Activated CD4-positive, alpha-beta T cell treated with anti-CD3 and anti-CD28 coated beads, Interleukin-2, amount 50 U/mL, for 4 hours (primary cell): ENCODE results near the gene CCDC178.

Source experiments
- DNase-seq, 2 experiments: peaks; one replicate each; pipeline ENCODE4 v3.0.0-alpha.2; 2020

Gene CCDC178

DNA sequence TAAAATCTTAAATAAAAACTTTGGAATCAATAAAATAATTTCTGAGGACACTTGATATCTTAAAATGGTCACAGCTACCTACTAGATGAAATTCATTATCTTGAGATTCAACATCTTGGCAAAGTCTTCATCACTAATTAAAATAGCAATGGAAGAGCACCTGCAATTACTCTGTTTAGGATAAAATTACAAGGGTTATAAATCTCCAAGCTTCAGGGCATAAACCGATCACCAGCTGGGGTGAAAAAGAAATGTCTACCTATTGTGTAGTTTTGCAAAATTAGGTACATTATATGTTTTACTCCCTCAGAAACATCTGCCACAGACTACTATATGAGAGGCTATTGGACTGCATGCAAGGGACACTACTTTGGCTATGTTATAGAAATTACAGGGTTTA is 327.1 kb downstream of the CCDC178 start:
- no peak for DNase-seq

DNA sequence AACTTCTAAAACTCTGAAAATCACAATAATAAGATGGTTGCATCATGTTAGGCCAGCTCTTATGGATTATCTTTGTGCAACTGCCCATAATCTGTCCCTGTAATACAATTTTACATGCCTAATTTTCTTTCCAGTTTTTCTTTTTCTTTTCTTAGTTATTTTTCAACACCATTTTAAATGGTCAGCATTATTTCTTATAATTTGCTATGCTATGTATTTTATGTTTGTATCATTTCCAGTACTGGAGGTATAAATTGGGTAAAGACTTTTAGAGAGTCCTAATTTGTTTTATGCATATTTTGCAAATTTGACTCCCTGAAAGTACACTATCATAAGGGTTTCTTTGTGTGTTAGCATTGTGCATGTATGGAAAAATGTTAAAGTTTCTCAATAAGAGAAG is 333.0 kb downstream of the CCDC178 start:
- DNase-seq = no peak

- DNase-seq = no peak
Measured at GRCh38 chr18:33101316-33101715, 339.2 kb downstream of the CCDC178 start.

- DNase-seq = no peak
Measured at GRCh38 chr18:33099626-33100025, 340.9 kb downstream of the CCDC178 start.

DNA sequence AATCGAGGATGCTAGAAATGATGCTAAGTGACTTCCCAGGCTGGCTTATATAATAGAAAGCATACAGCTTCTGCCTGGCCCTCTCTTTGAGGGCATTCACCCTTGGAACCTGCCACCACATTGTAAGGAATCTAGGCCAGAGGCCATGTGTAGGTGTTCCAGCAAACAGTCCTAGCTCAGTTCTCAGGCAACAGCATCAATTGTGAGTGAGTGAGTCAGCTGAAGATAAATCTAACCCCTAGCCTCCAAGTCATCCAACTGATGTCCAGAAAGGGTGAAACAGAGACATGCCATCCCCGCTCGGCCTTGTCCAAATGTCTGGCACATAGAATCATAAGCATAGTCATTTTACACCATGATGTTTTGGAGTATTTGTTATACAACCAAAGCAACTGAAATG is 343.4 kb downstream of the CCDC178 start:
- no peak for DNase-seq

DNA sequence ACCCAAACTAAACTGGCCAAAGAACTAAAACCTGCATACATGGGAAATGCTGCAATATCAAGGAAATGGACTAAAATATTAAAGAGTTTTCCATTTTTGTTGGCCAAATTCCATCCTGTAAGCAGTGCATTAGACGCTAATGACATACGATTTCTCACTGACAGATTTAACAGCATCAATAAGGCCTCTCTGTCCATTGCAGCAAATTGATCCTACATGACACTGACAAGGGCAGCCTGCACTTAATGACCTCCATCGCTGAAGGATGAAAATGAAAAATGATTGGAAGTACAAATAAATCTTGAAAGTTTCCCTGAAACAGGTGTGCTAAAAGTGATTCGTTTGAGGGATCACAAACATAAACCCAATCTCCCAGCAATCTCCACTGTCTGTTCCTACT is 350.1 kb downstream of the CCDC178 start:
- DNase-seq = no peak

DNA sequence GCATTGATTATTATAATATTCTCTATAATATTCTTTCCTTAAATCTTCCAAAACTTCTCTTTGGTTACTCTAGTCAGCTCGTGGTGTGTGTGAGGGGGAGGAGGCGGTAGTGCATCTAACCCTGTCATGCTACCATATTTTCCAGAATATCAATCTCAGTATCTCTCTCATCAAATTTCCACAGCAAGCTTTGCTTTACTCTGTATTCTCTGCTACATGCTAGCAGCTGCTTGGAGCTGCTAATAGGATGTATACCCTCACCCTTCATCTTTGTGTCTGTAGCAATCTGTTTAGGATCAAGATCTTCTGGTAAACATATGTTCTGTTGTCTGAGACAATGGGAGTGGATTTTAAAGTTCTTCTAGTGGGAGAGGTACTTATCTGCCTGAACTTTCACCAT is 363.9 kb downstream of the CCDC178 start:
- DNase-seq = no peak

- DNase-seq = no peak
Measured at GRCh38 chr18:33074125-33074524, 366.4 kb downstream of the CCDC178 start.

- no peak for DNase-seq
Measured at GRCh38 chr18:33062834-33063364, 377.6 kb downstream of the CCDC178 start.

- DNase-seq = no peak
Measured at GRCh38 chr18:33052886-33053285, 387.6 kb downstream of the CCDC178 start.

DNA sequence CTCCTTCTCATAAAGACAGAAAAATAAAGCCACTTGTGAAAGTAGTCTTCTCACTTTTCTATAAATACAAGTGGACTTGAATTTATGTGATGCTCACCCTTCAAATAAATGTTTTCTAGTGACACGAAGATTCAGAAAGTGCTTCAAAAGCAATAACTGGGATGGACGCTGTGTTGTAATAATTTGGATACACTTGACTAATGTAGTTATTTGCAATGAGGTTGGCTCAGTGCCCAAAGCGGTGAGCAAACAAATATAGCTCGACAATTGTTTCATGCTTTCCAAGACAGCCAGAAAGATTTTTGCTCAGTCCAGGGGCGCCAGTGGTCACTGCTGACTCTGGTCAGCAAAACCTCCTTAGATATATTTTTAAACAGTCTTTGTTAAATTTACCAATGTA is 389.1 kb downstream of the CCDC178 start:
- no peak for DNase-seq

DNA sequence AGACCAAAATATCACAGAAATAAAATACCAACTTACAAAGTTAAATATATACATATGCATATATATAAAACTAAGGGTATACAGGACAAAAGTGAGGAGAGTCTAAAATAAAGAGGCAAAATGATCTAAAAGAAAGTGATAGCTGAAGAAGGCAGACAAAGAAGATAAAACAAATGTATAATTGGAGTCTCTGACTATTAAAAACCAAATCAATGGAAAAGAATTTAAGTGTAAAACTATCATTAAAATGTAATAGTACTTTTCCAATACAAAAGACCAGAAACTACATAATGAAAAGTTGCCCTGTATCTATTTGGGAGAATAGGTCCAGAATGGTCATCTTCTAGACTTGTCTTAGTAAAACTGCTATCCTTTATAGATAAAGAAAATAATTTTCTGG is 400.3 kb downstream of the CCDC178 start:
- no peak for DNase-seq

- DNase-seq = no peak
Measured at GRCh38 chr18:33034945-33035344, 405.6 kb downstream of the CCDC178 start.

- no peak for DNase-seq
Measured at GRCh38 chr18:33034212-33034611, 406.3 kb downstream of the CCDC178 start.

- no peak for DNase-seq
Measured at GRCh38 chr18:33022370-33022769, 418.2 kb downstream of the CCDC178 start.

DNA sequence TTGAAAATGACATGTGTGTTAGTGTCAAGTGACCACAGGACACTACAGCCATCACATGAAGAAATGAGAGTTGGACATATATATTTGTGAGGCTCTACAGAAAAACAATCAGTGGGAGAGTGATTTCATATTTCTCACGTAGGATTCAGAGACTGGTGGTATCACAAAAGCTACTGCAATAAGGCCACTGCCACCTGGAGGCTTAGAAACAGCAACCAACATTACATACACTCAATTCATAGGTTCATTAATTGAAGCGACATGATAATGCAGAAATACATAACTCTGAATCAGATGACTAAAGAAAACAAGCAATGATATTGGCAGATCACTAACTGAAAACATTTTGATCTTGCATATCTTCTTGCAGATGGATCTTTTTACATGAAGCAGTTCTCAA is 419.6 kb downstream of the CCDC178 start:
- DNase-seq = no peak

- no peak for DNase-seq
Measured at GRCh38 chr18:33014060-33014796, 426.3 kb downstream of the CCDC178 start.

- DNase-seq = no peak
Measured at GRCh38 chr18:33010149-33010548, 430.4 kb downstream of the CCDC178 start.

GRCh38 chr18:32998921-32999320 is 441.6 kb downstream of the CCDC178 start:
- DNase-seq = no peak

DNA sequence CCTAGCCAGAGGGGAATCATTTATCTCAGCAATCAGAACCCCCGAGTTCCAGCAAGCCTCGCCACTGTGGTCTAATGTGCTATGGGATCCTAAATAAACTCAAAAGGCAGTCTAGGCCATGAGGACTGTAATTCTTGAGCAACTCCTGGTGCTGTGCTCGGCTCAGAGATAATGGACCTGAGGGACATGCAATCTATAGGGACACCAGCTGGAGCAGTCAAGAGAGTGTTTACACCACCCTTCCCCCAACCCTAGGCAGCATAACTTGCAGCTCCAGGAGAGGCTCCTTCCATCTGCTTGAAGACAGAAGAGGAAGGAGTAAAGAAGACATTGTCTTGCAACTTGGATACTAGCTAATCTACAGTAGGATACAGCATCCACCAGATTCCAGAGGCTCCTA is 442.2 kb downstream of the CCDC178 start:
- DNase-seq = no peak

DNA sequence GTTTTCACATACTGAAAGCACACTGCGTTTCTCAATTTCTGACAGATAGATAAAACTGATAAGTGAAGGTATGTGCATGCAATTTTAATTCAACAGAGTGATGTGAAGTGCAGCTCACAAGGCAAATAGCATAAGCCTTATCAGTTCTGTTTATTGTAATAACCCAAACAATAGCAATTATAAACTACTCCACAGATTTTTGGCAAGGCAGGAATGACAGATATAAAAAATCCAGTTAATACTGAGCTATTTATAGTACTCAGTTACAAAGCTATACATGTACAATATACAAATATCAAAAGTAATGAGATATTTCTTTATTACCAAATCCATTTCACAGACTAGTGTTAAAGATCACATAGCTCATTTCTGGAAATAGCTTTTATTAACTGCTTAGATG is 456.8 kb downstream of the CCDC178 start:
- DNase-seq = no peak

- DNase-seq = no peak
Measured at GRCh38 chr18:32980896-32981295, 459.6 kb downstream of the CCDC178 start.

DNA sequence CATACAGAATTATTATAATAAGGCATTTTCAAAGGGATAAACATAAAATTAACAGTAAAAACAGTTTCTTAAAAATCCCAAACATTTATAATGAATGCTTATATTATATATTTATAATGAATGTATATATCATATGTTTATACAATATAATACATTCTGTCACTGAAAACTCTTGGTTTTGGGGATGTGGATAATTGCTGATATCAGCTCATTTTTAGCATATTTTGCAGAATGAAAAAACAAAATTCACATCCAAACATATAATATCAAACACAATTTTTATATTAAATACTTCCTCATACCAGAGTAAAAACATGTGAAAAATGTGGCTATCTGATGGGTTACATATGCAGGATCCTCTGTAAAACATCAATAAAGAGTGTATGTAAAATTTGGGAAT is 465.0 kb downstream of the CCDC178 start:
- no peak for DNase-seq

- no peak for DNase-seq
Measured at GRCh38 chr18:32975163-32975436, 465.4 kb downstream of the CCDC178 start.

DNA sequence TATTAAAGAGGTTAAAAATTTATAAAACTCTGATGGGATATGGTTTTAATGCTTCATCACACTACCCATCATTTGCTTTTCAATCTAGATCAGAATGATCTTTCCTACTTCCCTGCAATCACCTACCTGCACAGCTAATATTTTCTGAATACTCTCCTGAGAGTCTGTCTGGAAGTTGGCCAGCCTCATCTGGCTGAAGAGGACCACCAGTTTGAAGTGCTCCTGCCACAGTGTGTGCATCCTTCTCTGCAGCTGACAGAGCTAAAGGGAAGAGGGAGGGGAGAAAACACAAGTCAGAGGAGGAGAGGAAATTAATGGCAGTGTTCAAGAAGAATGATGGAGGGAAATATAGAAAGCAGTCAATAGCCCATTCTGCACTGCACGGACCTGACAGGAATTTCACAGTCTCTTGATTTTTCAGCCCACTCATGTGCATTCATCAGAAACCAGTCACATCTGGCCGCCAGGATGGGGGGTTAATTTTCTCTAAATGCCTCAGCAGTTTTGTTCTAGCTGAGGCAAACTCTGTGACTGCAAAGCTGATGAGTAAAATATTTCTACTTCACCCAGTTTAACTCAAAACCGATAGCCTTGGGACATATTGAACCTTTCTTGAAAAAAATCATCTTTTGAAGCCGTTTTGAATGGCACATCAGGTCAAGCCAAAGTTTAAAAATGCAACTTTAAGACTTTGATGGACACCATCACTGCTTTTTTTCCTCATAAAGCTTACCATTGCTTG is 465.9 kb downstream of the CCDC178 start:
- no peak for DNase-seq
